Endodermal cell (in vitro differentiated cells): ENCODE measurements around the gene BARHL1. TPM values are rescaled to one million over a fixed set of nuclear protein-coding genes. Genes with fewer than 3 reads are reported as not detected.

Experiments used
- DNase-seq: peaks from one replicate; pipeline ENCODE4 v3.0.0-alpha.2; 2017
- H3K27ac ChIP-seq: 2 replicates; pipeline ENCODE4 v1.5.1; 2013; ENCODE audit warnings: mild to moderate bottlenecking, low read depth, low read length, moderate library complexity
- H3K27me3 ChIP-seq: 2 replicates; pipeline ENCODE4 v1.6.1; 2013; ENCODE audit warnings: mild to moderate bottlenecking, low read length, moderate library complexity; ENCODE audit not compliant: insufficient read depth, control insufficient read depth, poor library complexity, severe bottlenecking
- H3K36me3 ChIP-seq: 2 replicates; pipeline ENCODE4 v1.7.0; 2013; ENCODE audit warnings: mild to moderate bottlenecking, low read length, moderate library complexity; ENCODE audit not compliant: control insufficient read depth, insufficient read depth
- H3K4me1 ChIP-seq: one replicate; pipeline ENCODE4 v1.7.0; 2013; ENCODE audit warnings: low read length; ENCODE audit not compliant: control insufficient read depth, insufficient read depth
- H3K4me3 ChIP-seq: 2 replicates; pipeline ENCODE4 v1.5.1; 2013; ENCODE audit warnings: mild to moderate bottlenecking, low read length, moderate library complexity
- H3K9ac ChIP-seq: 2 replicates; pipeline ENCODE4 v1.6.1; 2013; ENCODE audit warnings: mild to moderate bottlenecking, low read length, moderate library complexity; ENCODE audit not compliant: poor library complexity, severe bottlenecking; ENCODE audit errors: extremely low read depth
- H3K9me3 ChIP-seq: 2 replicates; pipeline ENCODE4 v1.6.1; 2013; ENCODE audit warnings: mild to moderate bottlenecking, low read length, moderate library complexity; ENCODE audit not compliant: control insufficient read depth
- H3K27ac Mint-ChIP-seq: 2 replicates; pipeline ENCODE4 v1.8.0; 2020; ENCODE audit warnings: mixed read lengths
- H3K27me3 Mint-ChIP-seq: 2 replicates; pipeline ENCODE4 v1.8.0; 2021; ENCODE audit warnings: mild to moderate bottlenecking, mixed read lengths; ENCODE audit not compliant: insufficient read depth
- H3K36me3 Mint-ChIP-seq: 2 replicates; pipeline ENCODE4 v1.8.0; 2020; ENCODE audit warnings: low read depth, mixed read lengths
- H3K4me1 Mint-ChIP-seq: 2 replicates; pipeline ENCODE4 v1.8.0; 2020; ENCODE audit warnings: mixed read lengths
- H3K4me3 Mint-ChIP-seq: 2 replicates; pipeline ENCODE4 v1.8.0; 2020; ENCODE audit warnings: mild to moderate bottlenecking, moderate library complexity, mixed read lengths
- H3K9me3 Mint-ChIP-seq: 2 replicates; pipeline ENCODE4 v1.8.0; 2020; ENCODE audit warnings: mild to moderate bottlenecking, mixed read lengths
- WGBS, 2 experiments: methylation state at CpG; one replicate each; pipeline versions ENCODE4 v1.1.5 to v1.1.7; 2013; ENCODE audit warnings: missing lambda C conversion rate in 2 of 2, mixed read lengths in 1 of 2; ENCODE audit not compliant: insufficient coverage in 1 of 2, insufficient read length in 1 of 2; 5-methylcytosine and 5-hydroxymethylcytosine counted together
- total RNA-seq, 2 donors: library from RNA; stranded (reverse); fragmentation: NEBNext Ultra II Directional in 1 of 2; extraction: Animal tissue kit (Norgen Biotek cat#: 25700) in 1 of 2; gene quantifications; 2 replicates in 1 of 2; 3 replicates in 1 of 2; pipeline ENCODE4 v1.2.1, GENCODE V29; 2021
- TF ChIP-seq, protein P1 (sequence below): fragments of 200-600 bp; sonication (generic); conservative IDR thresholded peaks from 2 replicates; pipeline ENCODE4 v1.5.0; 2021; ENCODE audit warnings: antibody characterized with exemption, mild to moderate bottlenecking

The BARHL1 gene
- total RNA-seq, 2 donors from 2014 or later: not detected

- TF ChIP-seq, protein P1, sequence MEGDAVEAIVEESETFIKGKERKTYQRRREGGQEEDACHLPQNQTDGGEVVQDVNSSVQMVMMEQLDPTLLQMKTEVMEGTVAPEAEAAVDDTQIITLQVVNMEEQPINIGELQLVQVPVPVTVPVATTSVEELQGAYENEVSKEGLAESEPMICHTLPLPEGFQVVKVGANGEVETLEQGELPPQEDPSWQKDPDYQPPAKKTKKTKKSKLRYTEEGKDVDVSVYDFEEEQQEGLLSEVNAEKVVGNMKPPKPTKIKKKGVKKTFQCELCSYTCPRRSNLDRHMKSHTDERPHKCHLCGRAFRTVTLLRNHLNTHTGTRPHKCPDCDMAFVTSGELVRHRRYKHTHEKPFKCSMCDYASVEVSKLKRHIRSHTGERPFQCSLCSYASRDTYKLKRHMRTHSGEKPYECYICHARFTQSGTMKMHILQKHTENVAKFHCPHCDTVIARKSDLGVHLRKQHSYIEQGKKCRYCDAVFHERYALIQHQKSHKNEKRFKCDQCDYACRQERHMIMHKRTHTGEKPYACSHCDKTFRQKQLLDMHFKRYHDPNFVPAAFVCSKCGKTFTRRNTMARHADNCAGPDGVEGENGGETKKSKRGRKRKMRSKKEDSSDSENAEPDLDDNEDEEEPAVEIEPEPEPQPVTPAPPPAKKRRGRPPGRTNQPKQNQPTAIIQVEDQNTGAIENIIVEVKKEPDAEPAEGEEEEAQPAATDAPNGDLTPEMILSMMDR: no peak
- WGBS, 2 experiments: 88 to 90% methylated on average over 13 to 26 of the region's 26 CpGs
- DNase-seq: no peak
- Mint-ChIP-seq H3K36me3 (peaks cover 7% of the 10 kb centered on the region), H3K4me1 (peaks cover 12% of the 10 kb centered on the region), H3K27me3 (peaks cover 13% of the 10 kb centered on the region), H3K27ac (no peak overlapping the region), H3K9me3 (peaks cover 16% of the 10 kb centered on the region), H3K4me3 (no peak overlapping the region)
- no peaks in the 10 kb centered on the region for H3K36me3 ChIP-seq
- H3K9ac ChIP-seq: no peak overlapping the region
- H3K27me3 ChIP-seq: no peaks in the 10 kb centered on the region
- H3K4me3 ChIP-seq: no peak overlapping the region
- H3K4me1 ChIP-seq: no peaks in the 10 kb centered on the region
- H3K9me3 ChIP-seq: peaks cover 8% of the 10 kb centered on the region
- H3K27ac ChIP-seq: peak overlapping the region; percentile 81
Measured at GRCh38 chr9:132556714-132557113, 25.7 kb upstream of the BARHL1 start.

DNA sequence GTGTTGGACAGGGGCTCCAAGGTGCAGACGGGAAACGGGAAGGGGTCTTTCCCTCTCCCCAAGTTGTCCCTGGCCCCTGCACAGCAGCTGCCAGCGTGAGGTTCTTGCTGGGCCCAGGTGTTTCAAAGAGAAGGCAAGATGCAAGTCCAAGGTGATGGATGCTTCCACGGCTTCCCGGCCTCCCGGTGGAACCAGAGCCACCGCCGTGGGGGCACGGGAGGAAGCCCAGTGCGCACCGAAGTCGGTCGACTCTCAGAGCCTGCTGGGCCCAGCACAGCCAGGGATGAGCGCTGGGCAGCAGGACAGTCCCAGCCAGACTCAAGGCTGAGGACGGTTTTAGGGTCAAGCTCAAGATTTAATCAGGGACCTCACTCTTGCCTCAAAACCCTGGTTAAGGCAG is 25.2 kb upstream of the BARHL1 start:
- Histone ChIP-seq H3K9me3 (peaks cover 8% of the 10 kb centered on the region), H3K36me3 (no peaks in the 10 kb centered on the region), H3K27ac (peak overlapping the region; percentile 81), H3K27me3 (no peaks in the 10 kb centered on the region), H3K4me3 (no peak overlapping the region), H3K4me1 (no peaks in the 10 kb centered on the region), H3K9ac (no peak overlapping the region)
- Mint-ChIP-seq H3K4me3 (no peak overlapping the region), H3K27ac (no peak overlapping the region), H3K27me3 (peaks cover 13% of the 10 kb centered on the region), H3K9me3 (peaks cover 16% of the 10 kb centered on the region), H3K36me3 (peaks cover 7% of the 10 kb centered on the region), H3K4me1 (peaks cover 12% of the 10 kb centered on the region)
- no peak for DNase-seq
- TF ChIP-seq, protein P1: no peak
- WGBS, 2 experiments: 94 to 98% methylated on average over 9 to 15 of the region's 15 CpGs

DNA sequence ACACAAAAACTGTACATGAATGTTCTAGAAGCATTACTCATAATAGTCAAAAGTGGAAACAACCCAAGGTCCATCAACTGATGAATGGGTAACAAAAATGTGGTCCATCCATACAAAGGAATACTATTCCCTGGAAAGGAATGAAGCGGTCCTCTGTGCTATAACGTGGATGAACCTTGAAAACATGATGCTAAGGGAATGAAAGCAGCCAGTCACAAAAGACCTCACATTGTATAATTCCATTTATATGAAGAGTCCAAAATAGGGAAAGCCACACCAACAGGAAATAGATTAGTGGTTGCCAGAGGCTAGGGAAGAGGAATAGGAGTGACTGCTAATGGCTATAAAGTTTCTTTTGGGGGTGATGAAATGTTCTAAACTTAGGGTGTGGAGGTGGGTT is 22.7 kb upstream of the BARHL1 start:
- Histone ChIP-seq H3K9me3 (peaks cover 8% of the 10 kb centered on the region), H3K27ac (no peak overlapping the region), H3K36me3 (no peaks in the 10 kb centered on the region), H3K4me1 (no peaks in the 10 kb centered on the region), H3K9ac (no peak overlapping the region), H3K27me3 (no peaks in the 10 kb centered on the region), H3K4me3 (no peak overlapping the region)
- WGBS, 2 experiments: 89 to 100% methylated on average over 2 of the region's 2 CpGs
- no peak for DNase-seq
- H3K9me3 Mint-ChIP-seq: peaks cover 16% of the 10 kb centered on the region
- peaks cover 7% of the 10 kb centered on the region for H3K36me3 Mint-ChIP-seq
- H3K4me3 Mint-ChIP-seq: no peak overlapping the region
- H3K4me1 Mint-ChIP-seq: peaks cover 12% of the 10 kb centered on the region
- H3K27me3 Mint-ChIP-seq: peaks cover 6% of the 10 kb centered on the region
- TF ChIP-seq, protein P1: no peak
- H3K27ac Mint-ChIP-seq: no peak overlapping the region
